ENCODE results near the gene CEACAM1. TPM values are rescaled to one million over a fixed set of nuclear protein-coding genes. Genes with fewer than 3 reads are reported as not detected.

The CEACAM1 gene
- total RNA-seq, 1 donor from 2014 or later = 0.39 TPM

- no peak overlapping the region for H3K27ac Mint-ChIP-seq
- H3K4me2 ChIP-seq = no peak overlapping the region
- H3K4me1 ChIP-seq = no peaks in the 10 kb centered on the region
- H3K4me3 Mint-ChIP-seq = no peak overlapping the region
- H2AFZ ChIP-seq (replicated peaks) = no peak overlapping the region
- peaks cover 3% of the 10 kb centered on the region for H3K27me3 Mint-ChIP-seq (ENCODE audit: insufficient read depth, low read depth)
- no peak overlapping the region for H3K9ac ChIP-seq
- peaks cover 7% of the 10 kb centered on the region for H3K4me1 Mint-ChIP-seq
- TF ChIP-seq CTCF (IDR thresholded peaks at IDR 0.05) = no peak
- TF ChIP-seq EZH2phosphoT487 (IDR thresholded peaks at IDR 0.05) = no peak
- no peak for TF ChIP-seq EZH2 (IDR thresholded peaks at IDR 0.05)
- no peak overlapping the region for H3K4me3 ChIP-seq
- no peaks in the 10 kb centered on the region for H3K27me3 ChIP-seq
- H3K36me3 Mint-ChIP-seq = no peaks in the 10 kb centered on the region
- no peaks in the 10 kb centered on the region for H3K36me3 ChIP-seq
- H4K20me1 ChIP-seq (ENCODE audit: low read depth) = no peaks in the 10 kb centered on the region
- H3K27ac ChIP-seq = no peak overlapping the region
- no peaks in the 10 kb centered on the region for H3K9me3 ChIP-seq (ENCODE audit: low read depth)
- peaks cover 2% of the 10 kb centered on the region for H3K9me3 Mint-ChIP-seq
- DNase-seq (ENCODE audit: low spot score) = no peak
- no peaks in the 10 kb centered on the region for H3F3A ChIP-seq (ENCODE audit: low read depth)
- H3K79me2 ChIP-seq (ENCODE audit: low read depth) = no peaks in the 10 kb centered on the region
Measured at GRCh38 chr19:42459926-42460325, 68.4 kb downstream of the CEACAM1 start.

Small RNA genes lying within 50 kb of the gene (small RNA-seq; reads per million reads assigned to genes)
- gene RNU4-60P = not detected

Other genes with a start within 250 kb of the CEACAM1 start
- gene PRR19, start 226.3 kb downstream of the CEACAM1 start, total RNA-seq (ENCODE audit: low replicate concordance) = 1.0 TPM in 2 replicates
- 63.2 and 106 TPM in 2 replicates for gene PAFAH1B3, start 225.9 kb downstream of the CEACAM1 start, total RNA-seq (ENCODE audit: low replicate concordance)
- 0.37 and 6.6 TPM in 2 replicates for gene TMEM145, start 215.2 kb downstream of the CEACAM1 start, total RNA-seq (ENCODE audit: low replicate concordance)
- gene MEGF8, start 202.8 kb downstream of the CEACAM1 start, total RNA-seq (ENCODE audit: low replicate concordance) = 7.3 and 21.4 TPM in 2 replicates
- 2.9 and 3.2 TPM in 2 replicates for gene CNFN, start 138.2 kb downstream of the CEACAM1 start, total RNA-seq (ENCODE audit: low replicate concordance)
- 3.5 and 5.0 TPM in 2 replicates for gene LIPE, start 101.1 kb downstream of the CEACAM1 start, total RNA-seq (ENCODE audit: low replicate concordance)
- gene CXCL17, start 85.5 kb downstream of the CEACAM1 start, total RNA-seq (ENCODE audit: low replicate concordance) = 0.12 TPM in 1 of 2 replicates, not detected in the other
- gene CEACAM8, start 66.4 kb upstream of the CEACAM1 start, total RNA-seq (ENCODE audit: low replicate concordance) = not detected in 2 replicates
- not detected in 2 replicates for gene PSG3, start 212.0 kb upstream of the CEACAM1 start, total RNA-seq (ENCODE audit: low replicate concordance)
- gene PSG8, start 237.2 kb upstream of the CEACAM1 start, total RNA-seq (ENCODE audit: low replicate concordance) = not detected in 2 replicates

Data from neural progenitor cell (in vitro differentiated cells).